GM10847 (cell line): Measurements from ENCODE around the gene JADE2.

ENCODE experiments used
- POLR2A ChIP-seq: IDR thresholded peaks from 2 replicates; pipeline ENCODE4 v1.6.1; 2011; ENCODE audit not compliant: insufficient read length; ENCODE audit errors: extremely low read depth

The JADE2 gene

DNA sequence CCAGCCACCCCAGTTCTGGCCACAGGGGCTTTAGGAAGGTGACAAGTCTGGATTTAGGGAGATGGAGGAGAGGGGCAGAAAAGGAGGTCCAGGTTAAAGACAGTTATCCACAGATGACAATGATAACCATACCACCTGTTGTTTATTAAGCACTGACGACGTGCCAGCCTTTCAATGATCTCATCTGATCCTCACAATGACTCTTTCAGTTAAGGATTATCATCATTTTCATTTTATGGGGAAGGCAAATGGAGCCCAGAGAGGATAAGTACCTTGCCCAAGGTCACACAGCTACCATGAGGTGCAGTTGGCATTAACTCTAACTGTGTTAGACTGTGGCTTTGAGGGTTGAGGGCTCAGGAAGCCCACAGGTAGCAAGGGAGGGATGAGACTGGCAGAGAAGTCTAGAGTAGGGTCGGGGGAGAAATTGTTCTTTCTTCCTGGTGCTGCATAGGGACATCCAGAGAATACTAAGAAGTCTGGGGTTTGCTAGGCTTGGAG is 21.5 kb upstream of the JADE2 start:
- no peak for TF ChIP-seq POLR2A

DNA sequence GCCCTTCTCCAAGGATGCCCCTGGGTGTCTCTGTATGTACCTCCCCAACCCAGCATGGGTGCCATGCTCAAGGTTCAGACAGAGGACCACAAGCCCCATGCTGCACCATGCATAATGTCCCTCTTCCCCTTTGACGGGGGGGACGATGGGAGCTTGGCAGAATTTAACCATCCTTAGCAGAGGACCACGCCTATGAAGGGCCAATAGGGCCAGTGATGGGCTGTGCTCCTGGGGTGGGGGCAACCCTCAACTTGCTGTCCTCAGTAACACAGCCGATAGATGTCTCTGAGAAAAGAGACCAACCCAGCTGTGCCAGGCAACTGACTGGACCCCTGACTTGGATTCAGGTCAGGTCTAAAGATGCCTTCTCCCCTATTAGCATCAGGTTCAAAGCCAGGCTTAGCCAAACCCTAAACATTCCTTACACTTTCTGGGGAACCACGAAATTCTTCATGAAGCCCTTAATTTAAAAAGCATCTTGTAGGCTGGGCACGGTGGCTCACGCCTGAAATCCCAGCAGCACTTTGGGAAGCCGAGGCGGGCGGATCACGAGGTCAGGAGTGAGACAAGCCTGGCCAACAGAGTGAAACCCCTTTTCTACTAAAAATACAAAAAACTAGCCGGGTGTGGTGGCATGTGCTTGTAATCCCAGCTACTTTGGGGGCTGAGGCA is 20.7 kb upstream of the JADE2 start:
- TF ChIP-seq POLR2A = no peak

DNA sequence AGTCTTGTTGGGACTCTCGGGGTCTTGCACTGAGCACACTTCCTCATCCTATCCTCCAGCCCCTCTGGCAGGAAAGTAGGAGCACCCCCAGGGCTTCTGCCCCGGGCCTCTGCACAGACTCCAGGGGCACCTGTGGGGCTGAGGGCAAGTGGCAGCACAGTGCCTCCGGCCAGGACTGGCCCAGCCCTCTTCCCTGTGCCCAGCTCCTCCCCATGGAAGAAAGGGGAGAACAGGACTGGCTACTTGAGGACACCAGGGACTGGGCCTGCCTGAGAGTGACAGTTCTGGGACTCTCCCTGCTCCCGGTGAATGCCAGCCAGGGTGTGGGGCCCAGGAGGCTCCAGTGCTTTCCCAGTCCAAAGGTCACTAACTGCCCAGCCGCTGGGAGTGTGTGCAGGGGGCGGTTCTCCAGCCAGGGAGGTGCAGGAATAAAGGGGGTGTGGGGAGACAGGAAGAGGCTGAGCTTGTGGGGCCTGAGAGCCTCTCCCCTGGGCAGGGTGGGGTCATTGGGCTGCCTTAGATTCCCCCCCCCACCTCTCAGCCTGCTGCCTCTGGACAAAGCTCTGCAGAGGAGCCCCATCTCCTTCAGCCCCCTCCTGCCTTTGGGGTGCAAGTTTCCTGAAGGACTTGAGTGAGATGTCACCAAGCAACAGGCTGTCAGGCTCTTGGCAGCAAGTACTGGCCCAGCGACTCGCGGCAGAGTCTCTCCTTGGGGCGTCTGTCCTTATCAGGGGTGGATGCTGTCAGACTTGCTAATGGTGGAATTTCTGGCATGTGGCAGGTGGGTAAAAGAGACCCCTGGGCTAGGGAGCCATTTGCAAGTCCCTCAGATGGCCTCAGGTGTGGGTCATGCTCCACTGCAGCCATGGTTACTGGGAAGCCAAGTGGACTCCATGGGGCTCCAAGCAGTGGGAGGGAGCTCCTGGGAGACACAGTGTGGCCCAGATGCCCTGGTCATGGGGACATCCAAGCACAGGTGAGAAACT is 19.1 kb upstream of the JADE2 start:
- no peak for TF ChIP-seq POLR2A

DNA sequence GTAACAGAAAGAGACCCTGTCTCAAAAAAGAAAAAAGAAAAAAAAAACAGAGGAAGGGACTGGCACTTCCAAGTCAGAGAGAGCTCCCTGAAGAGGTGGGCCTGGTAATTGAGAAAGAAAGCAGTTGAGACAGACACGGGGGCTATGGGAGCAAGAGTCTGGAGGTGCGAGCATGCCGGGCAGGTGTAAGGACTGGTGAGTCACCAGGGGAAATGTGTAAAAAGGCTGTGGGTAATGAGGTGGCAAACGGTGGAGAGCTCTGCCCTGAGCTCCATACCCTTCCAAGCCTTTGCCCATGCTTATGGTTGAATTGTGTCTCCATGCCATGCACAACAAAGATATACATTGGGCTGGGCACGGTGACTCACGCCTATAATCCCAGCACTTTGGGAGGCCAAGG is 18.0 kb upstream of the JADE2 start:
- TF ChIP-seq POLR2A = no peak

DNA sequence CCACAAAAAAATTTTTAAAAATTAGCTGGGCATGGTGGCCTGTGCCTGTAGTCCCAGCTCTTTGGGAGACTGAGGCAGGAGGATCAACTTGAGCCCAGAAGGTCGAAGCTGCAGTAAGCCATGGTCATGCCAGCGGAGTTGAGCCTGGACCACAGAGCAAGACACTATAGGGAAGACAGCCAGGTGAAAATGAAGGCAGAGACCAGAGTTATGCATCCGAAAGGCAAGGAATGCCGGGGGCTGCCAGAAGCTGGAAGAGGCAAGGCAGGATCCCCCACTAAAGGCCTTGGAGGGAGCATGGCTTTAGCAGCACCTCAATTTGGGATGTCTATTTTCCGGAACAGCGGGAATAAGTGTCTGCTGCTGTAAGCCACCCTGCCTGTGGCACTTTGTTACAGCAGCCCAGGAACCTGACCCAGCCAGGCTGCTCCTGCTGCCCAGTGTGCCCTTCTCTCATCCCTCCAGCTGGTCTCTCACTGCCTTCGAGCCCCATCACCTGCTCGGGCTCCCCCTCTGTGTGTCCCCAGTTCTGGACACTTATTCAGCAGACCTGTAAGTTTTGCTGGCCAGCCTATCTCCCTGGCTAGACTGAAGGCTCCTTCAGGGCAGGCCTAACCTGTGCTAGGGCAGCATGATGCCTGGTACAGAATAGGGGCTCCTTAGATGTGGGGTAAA is 16.8 kb upstream of the JADE2 start:
- no peak for TF ChIP-seq POLR2A

DNA sequence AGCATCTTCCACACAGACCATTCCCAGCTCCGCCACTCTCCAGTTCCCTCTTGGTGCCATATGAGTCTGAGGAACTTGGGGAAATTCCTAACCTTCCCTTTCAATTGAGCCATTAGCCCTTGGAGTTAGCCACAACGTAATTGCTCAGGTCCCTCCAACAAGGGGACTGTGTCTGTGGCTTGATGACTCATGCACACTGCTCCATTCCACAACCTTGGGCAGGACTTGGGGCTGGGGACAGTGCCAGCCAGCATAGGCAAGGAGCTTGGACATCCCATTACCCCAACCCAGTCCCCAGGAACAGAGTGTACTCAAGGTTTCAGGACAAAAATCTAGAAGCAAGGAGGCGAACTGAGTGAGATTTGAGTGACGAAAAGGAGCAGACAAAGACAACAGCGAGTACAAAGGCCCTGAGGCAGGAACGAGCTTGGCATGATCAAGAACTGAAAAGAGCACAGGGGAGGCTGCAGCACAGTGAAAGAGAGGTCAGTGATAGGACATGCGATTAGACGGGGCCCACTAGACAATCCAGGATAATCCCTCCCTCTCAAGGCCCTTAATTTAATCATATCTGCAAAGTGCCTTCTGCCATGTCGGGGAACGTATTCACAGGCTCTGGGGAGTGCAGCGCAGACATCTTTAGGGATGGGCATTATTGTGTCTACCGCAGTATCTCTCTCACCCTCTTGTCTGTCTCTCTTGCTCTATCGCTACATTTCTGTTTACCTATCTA is 16.0 kb upstream of the JADE2 start:
- no peak for TF ChIP-seq POLR2A

DNA sequence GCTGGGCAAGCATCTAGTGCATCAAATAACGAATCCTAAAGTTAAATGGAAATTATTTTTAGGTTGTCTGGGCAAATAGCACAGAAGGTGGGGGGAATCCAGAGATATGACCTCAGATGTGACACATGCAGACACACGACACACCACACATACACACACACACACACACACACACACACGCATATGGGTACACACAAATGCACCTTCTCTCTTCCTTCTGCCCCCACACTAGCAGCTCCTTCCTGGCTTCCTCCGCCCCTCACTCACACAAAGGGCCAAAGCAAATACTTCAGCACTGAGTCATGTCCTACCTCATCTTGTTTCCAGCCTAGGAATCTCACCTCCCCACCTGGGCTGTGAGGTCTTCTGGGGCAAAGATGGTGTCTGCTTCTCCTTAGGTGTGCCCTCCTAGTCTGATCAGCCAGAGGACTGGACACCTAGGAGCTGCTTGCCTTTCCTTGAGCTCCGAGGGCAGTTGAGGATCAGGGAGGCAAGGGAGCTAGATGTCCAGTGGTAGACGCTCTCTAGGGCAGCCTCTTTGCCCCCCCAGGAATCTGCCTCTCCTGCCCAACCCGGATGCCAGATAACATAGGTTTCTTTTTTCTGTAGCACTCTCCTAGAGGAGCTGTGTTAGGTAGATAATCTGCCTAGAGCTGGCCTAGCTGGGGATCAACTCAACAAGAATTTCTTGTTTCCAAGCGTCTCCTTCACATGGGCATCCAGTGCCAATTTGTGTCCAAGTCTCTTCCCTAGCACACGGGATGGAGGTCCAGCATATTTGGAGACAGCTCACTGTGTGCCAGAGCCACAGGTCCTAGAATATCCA is 14.3 kb upstream of the JADE2 start:
- no peak for TF ChIP-seq POLR2A

DNA sequence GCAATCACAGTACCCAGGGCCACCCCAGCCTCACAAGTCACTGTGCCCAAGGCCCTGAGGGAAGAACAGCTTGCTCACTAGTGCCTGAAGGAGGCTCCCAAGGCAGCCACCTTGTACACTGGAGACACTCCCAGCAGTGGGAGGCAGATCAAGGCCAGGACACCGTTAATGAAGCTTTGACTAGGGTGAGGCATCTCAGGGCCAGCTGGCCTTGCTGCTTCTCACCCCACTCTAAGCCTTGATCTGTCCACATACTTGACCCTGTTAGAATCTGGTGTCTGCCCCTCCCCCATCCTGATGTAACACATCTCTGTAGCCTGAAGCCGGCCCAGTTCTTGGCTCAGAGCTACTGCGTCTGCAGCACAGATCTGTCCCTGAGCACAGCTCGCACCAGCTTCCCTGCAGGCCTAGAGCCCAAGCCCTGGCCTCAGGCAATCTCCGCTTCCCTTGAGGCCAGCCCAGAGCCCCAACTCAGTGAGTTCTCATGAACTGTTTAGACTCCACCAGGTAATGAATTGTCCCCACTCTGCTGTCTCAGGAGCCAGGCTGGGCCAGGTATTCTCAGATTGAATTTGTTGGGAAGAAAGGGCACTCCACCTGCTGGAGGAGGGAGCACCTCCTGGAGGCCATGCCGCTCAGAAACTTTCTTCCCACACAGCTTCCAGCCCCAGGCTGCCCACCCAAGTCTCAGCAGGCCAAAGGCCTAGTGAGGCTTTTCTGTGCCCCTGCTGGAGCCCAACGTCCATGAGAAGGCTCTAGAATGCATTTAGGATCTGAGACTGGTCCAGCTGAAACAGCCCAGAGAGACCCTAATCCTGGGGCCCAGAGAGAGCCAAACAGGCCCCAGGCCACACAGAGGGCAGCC is 13.4 kb upstream of the JADE2 start:
- TF ChIP-seq POLR2A = no peak

DNA sequence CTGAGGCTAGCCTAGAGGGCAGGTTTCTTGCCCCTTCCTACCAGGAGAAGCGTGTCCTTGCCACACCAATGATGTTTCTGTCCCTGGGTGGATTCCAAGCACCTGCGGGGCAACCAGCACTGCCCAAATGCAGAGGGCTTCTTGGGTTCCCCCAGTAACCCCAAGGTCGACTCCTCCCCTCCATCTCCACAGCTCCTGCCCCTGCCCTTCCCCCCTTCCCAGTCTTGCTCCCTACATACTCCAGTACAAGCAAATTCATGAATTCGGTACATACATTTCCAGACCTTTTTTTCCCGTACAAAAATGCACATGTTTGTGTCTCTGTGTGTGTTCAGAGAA is 12.8 kb upstream of the JADE2 start:
- no peak for TF ChIP-seq POLR2A

DNA sequence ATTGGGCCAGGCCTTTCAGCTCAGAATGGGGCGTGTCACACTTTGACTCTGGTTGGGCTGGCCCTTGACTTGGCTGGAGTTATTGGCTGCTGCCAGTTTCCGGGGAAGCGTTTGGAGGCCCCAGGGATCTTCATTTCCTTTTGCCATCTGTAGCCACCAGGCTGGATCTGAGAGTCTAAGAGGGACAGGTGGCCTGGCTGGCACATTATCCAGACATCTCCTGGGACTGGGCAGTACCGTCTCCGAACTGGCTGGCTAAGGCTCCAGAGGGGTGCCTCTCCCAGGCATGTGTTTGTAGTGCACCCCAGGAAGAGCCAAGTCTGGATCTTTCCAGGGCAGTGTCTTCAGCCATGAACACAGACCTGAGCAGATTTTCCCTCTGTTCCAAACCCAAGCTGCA is 9.7 kb upstream of the JADE2 start:
- TF ChIP-seq POLR2A = no peak

DNA sequence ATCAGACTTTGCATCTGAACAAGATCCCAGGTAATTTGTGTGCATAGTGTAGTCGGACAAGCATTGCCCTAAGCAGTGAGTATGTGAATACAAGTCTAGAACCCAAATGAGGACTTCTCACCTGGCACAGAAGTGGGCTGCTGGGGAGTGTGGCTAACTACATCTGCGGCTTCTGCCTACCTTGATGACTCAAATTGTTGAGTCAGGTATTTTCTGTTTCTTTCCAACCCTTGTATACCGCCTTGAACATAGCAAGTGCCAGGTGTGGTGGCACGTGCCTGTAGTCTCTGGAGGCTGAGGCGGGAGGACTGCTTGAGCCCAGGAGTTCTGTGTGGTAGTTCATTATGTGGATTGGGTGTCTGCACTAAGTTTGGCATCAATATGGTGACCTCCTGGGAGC is 7.9 kb upstream of the JADE2 start:
- no peak for TF ChIP-seq POLR2A

DNA sequence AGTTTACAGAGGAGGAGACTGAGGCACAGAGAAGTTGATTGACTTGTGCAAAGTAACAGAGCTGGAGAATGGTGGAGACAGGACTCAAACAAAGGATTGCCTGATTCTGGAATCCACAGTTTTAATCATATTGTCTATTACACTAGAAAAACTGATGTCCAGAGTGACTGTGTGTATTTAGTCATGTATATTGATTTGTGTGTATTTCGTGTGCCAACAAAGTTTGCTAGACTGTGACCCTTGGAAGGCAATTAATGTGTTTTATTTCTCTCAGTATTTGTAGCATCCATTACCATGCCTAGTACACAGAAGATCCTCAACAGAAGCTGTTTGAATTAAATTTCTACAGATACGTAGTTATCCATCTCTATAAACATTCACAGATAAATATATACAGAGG is 5.5 kb upstream of the JADE2 start:
- no peak for TF ChIP-seq POLR2A

DNA sequence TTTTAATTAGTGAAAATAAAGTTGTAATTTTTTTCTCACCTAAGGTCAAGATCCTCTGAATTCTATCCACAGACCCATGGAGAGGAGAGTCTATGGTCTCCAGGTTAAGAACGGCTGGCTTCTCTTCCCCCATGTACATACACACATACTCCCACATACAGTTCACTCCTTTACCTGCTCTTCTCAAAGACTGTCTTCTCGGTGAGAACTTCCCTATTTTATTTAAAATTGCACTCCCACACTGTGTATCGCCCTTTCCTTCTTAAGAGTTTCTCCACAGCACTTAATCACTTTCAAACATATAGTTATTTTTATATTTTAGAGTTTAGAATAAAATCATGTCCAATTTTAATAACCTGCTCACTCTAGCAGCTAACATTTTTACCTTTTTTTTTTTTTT is 3.6 kb upstream of the JADE2 start:
- no peak for TF ChIP-seq POLR2A
